AG04450 (cell line): ENCODE data around the gene STAG2. TPM values are rescaled to one million over a fixed set of nuclear protein-coding genes. Genes with fewer than 3 reads are reported as not detected.

Experiments
- CTCF ChIA-PET: fragments of 300-600, 350-600 bp; formaldehyde crosslinking; extraction: SDS; loops from one replicate; lab custom pipeline; 2022; ENCODE audit warnings: antibody characterized with exemption, inconsistent platforms; lab: Charles Lee
- POLR2A ChIA-PET: fragments of 350-600 bp; formaldehyde crosslinking; extraction: SDS; loops from one replicate; lab custom pipeline; 2021; ENCODE audit warnings: antibody characterized with exemption, inconsistent platforms; lab: Yijun Ruan, JAX
- DNase-seq: peaks from one replicate; pipeline ENCODE4 v3.0.0-alpha.2; 2011; ENCODE audit warnings: low read depth, low spot score
- H3K27ac ChIP-seq: one replicate; pipeline ENCODE4 v1.5.1; 2012; ENCODE audit warnings: low read depth, low read length, control low read depth
- H3K27me3 ChIP-seq: one replicate; pipeline ENCODE4 v1.6.0; 2012; ENCODE audit warnings: low read length; ENCODE audit not compliant: control insufficient read depth, insufficient read depth
- H3K4me3 ChIP-seq: 2 replicates; pipeline ENCODE4 v1.5.1; 2011; ENCODE audit warnings: mild to moderate bottlenecking, low read depth, low read length, control low read depth
- H3K9me3 ChIP-seq: 2 replicates; pipeline ENCODE4 v1.5.1; 2012; ENCODE audit warnings: low read length; ENCODE audit not compliant: control insufficient read depth, insufficient read depth
- polyA plus RNA-seq: library from polyadenylated mRNA; depleted of rRNA; stranded (reverse); fragments of >200 nt; gene quantifications from 2 replicates; pipeline ENCODE4 v1.2.3, GENCODE V29; 2011; rRNA removed
- TF ChIP-seq, protein P1 (sequence below): IDR thresholded peaks from 2 replicates; pipeline ENCODE4 v1.5.1; 2011; ENCODE audit warnings: low read depth, low read length, control low read depth, inconsistent platforms

Gene STAG2
- polyA plus RNA-seq, 1 experiment: 56.2 TPM

DNA sequence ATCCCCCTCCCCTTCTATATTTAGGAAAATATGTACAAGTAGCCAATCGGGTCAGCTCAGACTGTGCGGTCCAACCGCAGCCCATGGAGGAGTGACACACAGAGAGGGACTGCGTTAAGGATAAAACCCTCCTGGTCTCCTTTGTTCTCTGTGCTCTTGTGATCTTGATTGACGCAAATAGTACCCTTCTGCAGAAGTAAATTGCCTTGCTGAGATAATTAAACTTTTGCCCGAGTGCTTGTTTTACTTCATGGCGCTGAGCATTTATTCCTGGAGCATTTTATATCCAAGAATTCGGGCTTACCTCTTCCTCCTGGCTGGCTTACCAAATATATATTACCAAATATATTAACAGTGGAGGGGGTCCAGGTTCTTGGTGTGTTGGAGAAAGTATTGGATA, 184.2 kb downstream of the STAG2 start:
- ChIA-PET POLR2A (no interaction called here), CTCF (no interaction called here)
- Histone ChIP-seq H3K27me3 (no peaks in the 10 kb centered on the region), H3K27ac (no peak overlapping the region), H3K4me3 (no peak overlapping the region), H3K9me3 (no peaks in the 10 kb centered on the region)
- TF ChIP-seq, protein P1, sequence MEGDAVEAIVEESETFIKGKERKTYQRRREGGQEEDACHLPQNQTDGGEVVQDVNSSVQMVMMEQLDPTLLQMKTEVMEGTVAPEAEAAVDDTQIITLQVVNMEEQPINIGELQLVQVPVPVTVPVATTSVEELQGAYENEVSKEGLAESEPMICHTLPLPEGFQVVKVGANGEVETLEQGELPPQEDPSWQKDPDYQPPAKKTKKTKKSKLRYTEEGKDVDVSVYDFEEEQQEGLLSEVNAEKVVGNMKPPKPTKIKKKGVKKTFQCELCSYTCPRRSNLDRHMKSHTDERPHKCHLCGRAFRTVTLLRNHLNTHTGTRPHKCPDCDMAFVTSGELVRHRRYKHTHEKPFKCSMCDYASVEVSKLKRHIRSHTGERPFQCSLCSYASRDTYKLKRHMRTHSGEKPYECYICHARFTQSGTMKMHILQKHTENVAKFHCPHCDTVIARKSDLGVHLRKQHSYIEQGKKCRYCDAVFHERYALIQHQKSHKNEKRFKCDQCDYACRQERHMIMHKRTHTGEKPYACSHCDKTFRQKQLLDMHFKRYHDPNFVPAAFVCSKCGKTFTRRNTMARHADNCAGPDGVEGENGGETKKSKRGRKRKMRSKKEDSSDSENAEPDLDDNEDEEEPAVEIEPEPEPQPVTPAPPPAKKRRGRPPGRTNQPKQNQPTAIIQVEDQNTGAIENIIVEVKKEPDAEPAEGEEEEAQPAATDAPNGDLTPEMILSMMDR: no peak
- no peak for DNase-seq

DNA sequence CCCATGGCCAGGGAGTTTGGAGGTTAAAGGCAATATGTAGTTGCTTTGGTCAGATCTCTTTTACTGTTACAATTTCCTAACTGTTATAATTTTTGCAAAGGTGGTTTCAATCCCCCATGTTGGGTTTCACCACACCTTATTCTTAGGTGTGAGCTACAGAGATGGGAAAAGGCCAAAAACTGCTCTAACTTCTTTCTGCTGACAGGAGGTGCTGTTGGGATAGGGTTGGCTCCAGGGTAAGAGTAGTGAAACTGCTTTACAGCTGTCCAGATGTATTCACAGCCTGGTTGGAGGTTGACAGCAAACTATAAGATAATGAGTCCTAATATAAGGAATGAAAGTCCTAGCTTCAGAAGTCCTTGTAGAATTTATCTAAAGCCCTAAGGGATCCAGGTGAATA, 189.7 kb downstream of the STAG2 start:
- Histone ChIP-seq H3K9me3 (no peaks in the 10 kb centered on the region), H3K27ac (no peak overlapping the region), H3K27me3 (no peaks in the 10 kb centered on the region), H3K4me3 (no peak overlapping the region)
- DNase-seq: no peak
- ChIA-PET CTCF (no interaction called here), POLR2A (no interaction called here)
- TF ChIP-seq, protein P1: no peak

Other genes with a start within 250 kb of the STAG2 start
- gene THOC2, start 228.7 kb upstream of the STAG2 start, polyA plus RNA-seq: 55.4 and 91.2 TPM in 2 replicates
- 15.8 and 18.6 TPM in 2 replicates for gene XIAP, start 101.7 kb upstream of the STAG2 start, polyA plus RNA-seq